ENCODE measurements around the gene IGF1R. TPM values are rescaled to one million over a fixed set of nuclear protein-coding genes. Genes with fewer than 3 reads are reported as not detected.

IGF1R gene
- polyA plus RNA-seq, 1 experiment, result 36.2 TPM

GRCh38 chr15:98677345-98678059 lies 29.2 kb downstream of the IGF1R start:
- Histone ChIP-seq H3K36me3 (ENCODE audit: control insufficient read depth, insufficient read depth, low read length) (no peaks in the 10 kb centered on the region; the same call in 1 of the 2 replicates), H3K4me3 (ENCODE audit: low read depth, low read length) (no peak overlapping the region), H3K27me3 (ENCODE audit: control insufficient read depth, insufficient read depth, low read length) (no peaks in the 10 kb centered on the region)
- POLR2A ChIA-PET, result no interaction called here
- no peak for TF ChIP-seq CTCF (IDR thresholded peaks at IDR 0.05; ENCODE audit: insufficient read depth, low read depth, low read length)
- no peak for DNase-seq (ENCODE audit: low read depth)
- CTCF ChIA-PET, result no interaction called here

- ChIA-PET CTCF (interaction anchor here (1.3 kb wide), 1 partner anchor 23 kb away, joined by 3 read pairs; no protein-coding TSS in a partner anchor), POLR2A (no interaction called here)
- Histone ChIP-seq H3K27me3 (ENCODE audit: control insufficient read depth, insufficient read depth, low read length) (no peaks in the 10 kb centered on the region), H3K36me3 (ENCODE audit: control insufficient read depth, insufficient read depth, low read length) (no peaks in the 10 kb centered on the region; the same call in 1 of the 2 replicates), H3K4me3 (ENCODE audit: low read depth, low read length) (no peak overlapping the region)
- no peak for DNase-seq (ENCODE audit: low read depth)
- TF ChIP-seq CTCF (IDR thresholded peaks at IDR 0.05; ENCODE audit: insufficient read depth, low read depth, low read length), result no peak
Observed at GRCh38 chr15:98678484-98678883, 30.1 kb downstream of the IGF1R start.

GRCh38 chr15:98681061-98681460 lies 32.7 kb downstream of the IGF1R start:
- DNase-seq (ENCODE audit: low read depth), result no peak
- CTCF ChIA-PET, result no interaction called here
- no peaks in the 10 kb centered on the region; the same call in 1 of the 2 replicates for H3K36me3 ChIP-seq (ENCODE audit: control insufficient read depth, insufficient read depth, low read length)
- TF ChIP-seq CTCF (IDR thresholded peaks at IDR 0.05; ENCODE audit: insufficient read depth, low read depth, low read length), result no peak
- H3K27me3 ChIP-seq (ENCODE audit: control insufficient read depth, insufficient read depth, low read length), result no peaks in the 10 kb centered on the region
- POLR2A ChIA-PET, result no interaction called here
- H3K4me3 ChIP-seq (ENCODE audit: low read depth, low read length), result no peak overlapping the region

- TF ChIP-seq CTCF (IDR thresholded peaks at IDR 0.05; ENCODE audit: insufficient read depth, low read depth, low read length), result no peak
- ChIA-PET CTCF (interaction anchor here (1.0 to 1.5 kb wide), 3 partner anchors 24 to 34 kb away, joined by 3 to 6 read pairs (median 5); no protein-coding TSS in a partner anchor), POLR2A (no interaction called here)
- no peaks in the 10 kb centered on the region for H3K27me3 ChIP-seq (ENCODE audit: control insufficient read depth, insufficient read depth, low read length)
- H3K4me3 ChIP-seq (ENCODE audit: low read depth, low read length), result no peak overlapping the region
- DNase-seq (ENCODE audit: low read depth), result no peak
- H3K36me3 ChIP-seq (ENCODE audit: control insufficient read depth, insufficient read depth, low read length), result no peaks in the 10 kb centered on the region; the same call in 1 of the 2 replicates
Observed at GRCh38 chr15:98682992-98683701, 34.8 kb downstream of the IGF1R start.

- DNase-seq (ENCODE audit: low read depth), result no peak
Observed at GRCh38 chr15:98683831-98684230, 35.5 kb downstream of the IGF1R start.

More at GRCh38 chr15:98683831-98684230, 35.5 kb downstream of the IGF1R start:
- no peak overlapping the region for H3K4me3 ChIP-seq (ENCODE audit: low read depth, low read length)
- H3K27me3 ChIP-seq (ENCODE audit: control insufficient read depth, insufficient read depth, low read length), result no peaks in the 10 kb centered on the region
- no peak for TF ChIP-seq CTCF (IDR thresholded peaks at IDR 0.05; ENCODE audit: insufficient read depth, low read depth, low read length)
- ChIA-PET POLR2A (interaction anchor here (0.5 kb wide), 1 partner anchor 175 kb away, joined by 3 read pairs; no protein-coding TSS in a partner anchor), CTCF (interaction anchor here (0.6 to 1.5 kb wide), 5 partner anchors 11 to 33 kb away, joined by 3 to 6 read pairs (median 3); no protein-coding TSS in a partner anchor)
- H3K36me3 ChIP-seq (ENCODE audit: control insufficient read depth, insufficient read depth, low read length), result no peaks in the 10 kb centered on the region; the same call in 1 of the 2 replicates
